ENCODE data around the gene TMEM200B.

TMEM200B gene

DNA sequence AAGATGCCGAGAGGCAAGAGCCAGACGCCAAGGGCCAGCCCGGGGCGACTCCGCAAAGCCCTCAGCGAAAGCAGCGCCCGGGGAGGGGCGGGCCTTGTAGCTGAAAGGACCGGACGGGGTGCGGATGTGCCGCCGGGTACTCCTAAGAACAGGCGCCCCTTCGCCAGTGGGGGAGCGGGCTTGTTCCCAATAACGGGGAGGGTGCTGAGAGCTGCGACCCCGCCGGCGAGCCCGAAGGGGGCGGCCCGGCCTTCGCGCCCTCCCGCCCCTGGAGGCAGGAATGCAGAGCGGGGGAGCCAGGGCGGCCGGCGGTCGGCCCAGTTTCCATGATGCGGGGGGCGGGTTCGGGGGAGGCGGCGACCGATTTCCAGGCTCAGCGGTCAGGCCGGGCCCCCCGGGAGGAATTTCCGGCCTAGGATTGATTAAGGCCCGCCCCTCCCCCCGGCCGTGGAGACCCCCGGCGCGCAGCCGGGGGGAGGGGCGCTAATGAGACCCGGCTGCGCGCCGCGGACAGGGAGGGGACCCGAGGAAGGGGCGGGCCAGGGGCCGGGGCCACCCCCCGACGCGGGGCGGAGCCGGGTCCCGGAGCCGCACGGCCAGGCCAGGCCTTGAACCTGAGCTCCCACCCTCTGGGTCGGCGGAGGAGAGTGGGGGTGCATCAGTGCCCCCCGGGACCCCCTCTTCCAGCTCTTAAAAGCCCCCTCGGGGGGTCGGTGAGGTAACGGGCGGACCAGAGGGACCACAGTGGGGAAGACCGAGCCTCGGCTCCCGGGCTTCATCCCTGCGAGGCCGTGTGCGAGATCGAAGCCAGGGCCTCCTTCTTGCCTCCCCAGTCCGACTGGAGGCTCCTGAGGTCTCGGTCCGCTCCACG, 898 bp upstream of the TMEM200B start:
- Histone ChIP-seq H3K9ac (ENCODE audit: low read depth, low read length) (peak overlapping the region; percentile 95), H3K36me3 (ENCODE audit: insufficient read depth, low read length) (peaks cover 5% of the 10 kb centered on the region; the same call in 1 of the 2 replicates), H3K4me1 (ENCODE audit: insufficient read depth, low read length) (no peaks in the 10 kb centered on the region; the same call in none of the 2 replicates)

DNA sequence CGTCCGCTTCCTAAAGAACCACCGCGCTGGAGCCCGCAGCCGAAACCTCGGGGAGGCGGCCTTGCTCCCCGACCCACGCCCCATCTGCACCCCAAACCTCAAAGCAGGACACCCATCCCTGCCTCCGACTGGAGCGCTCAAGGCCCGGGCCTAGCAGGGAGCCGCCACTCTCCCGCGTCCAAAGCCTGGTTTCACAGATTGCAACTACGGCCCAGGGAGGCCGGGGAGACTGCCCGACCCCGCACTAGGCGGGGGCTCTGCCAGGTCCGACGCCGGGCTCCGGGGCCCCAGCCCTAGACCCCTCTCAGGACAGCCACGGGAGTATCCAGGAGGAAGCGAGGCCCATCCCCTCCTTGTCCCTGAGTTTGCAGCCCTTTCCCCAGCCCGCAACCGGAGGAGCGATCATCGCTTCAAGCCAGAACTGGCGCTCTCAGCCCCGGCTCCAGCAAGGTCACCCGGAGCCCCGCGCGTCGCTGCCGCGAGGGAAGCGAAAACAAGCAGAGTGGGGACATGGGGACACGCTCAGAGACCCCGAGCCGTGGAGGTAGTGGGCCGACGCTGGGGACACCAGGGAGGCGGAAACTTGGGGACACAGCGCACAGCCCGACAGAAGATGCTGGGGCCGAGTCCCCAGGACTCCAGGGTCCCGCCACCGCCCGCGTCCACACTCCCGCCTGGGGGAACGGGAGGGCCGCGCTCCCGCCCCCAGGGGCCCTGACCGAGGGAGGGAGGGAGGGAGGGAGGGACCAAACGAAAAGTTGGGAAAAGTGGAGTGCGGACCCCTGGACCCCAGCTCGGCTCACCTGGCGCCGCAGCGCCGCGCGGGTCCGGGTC, 433 bp downstream of the TMEM200B start:
- peaks cover 5% of the 10 kb centered on the region; the same call in 1 of the 2 replicates for H3K36me3 ChIP-seq (ENCODE audit: insufficient read depth, low read length)
- H3K4me1 ChIP-seq (ENCODE audit: insufficient read depth, low read length) = no peaks in the 10 kb centered on the region; the same call in none of the 2 replicates
- no peaks in the 10 kb centered on the region for H3K9me3 ChIP-seq (ENCODE audit: control insufficient read depth, insufficient read depth, low read length)
- peak overlapping the region; percentile 95 for H3K9ac ChIP-seq (ENCODE audit: low read depth, low read length)

More for the DNA sequence above, 898 bp upstream of the TMEM200B start:
- no peaks in the 10 kb centered on the region for H3K9me3 ChIP-seq (ENCODE audit: control insufficient read depth, insufficient read depth, low read length)

DNA sequence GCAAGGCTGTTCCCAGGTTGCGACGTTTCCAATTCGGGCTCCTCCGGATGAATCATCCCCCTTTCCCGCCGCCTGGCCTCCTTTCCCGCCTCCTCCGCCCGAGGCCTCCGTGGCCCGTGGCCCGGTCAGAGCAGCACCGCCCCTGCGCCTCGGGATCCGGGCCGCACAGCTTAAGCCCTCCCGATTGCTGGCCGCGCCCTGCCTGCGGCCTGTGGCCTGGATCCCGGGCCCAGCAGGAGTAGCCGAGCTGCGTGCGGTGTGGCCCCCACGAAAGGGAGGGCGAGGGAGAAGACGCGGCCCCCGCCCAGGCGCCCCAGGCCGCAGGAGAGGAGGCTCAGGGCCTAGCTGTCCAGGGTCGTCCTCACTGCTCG, 1.0 kb downstream of the TMEM200B start:
- no peaks in the 10 kb centered on the region for H3K9me3 ChIP-seq (ENCODE audit: control insufficient read depth, insufficient read depth, low read length)
- peaks cover 5% of the 10 kb centered on the region; the same call in 1 of the 2 replicates for H3K36me3 ChIP-seq (ENCODE audit: insufficient read depth, low read length)
- H3K4me1 ChIP-seq (ENCODE audit: insufficient read depth, low read length) = peaks cover under 1% of the 10 kb centered on the region
- peak overlapping the region; percentile 95 for H3K9ac ChIP-seq (ENCODE audit: low read depth, low read length)

DNA sequence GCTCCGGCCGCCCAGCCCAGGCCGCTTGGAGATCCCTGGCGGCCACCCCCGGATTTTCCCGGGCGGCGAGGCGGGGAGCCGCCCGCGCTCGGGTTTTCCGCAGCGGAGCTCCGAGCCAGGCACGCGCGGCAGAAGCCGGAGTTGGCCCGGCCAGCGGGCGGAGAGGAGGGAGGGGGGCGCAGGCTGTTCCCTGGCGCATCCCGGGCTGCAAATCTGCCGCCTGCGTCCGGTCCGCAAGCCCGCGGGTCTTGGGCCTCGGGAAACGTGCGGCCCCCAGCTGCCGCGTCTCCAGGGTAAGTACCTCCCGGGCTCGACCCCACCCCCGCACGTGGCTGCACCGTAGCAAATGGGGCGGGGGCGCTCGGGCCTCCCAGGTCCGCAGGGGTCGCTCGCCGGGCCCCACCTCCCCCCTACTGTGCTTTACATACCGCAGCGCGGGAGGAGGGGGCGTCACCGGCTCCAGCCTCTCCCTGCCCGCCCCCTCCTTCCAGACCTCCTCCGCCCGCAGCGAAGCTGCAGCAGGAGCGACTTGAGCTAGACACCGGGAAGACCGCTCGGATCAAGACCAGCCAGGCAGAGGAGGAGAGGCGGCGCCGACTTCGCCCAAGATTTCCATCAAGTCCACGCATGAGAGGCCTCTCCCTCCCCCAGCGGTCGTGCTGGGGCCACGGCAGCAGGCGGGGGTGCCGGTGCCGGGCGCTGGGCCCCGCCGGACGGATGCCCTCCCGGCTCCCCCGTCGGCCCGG, 1.6 kb downstream of the TMEM200B start:
- H3K9me3 ChIP-seq (ENCODE audit: control insufficient read depth, insufficient read depth, low read length) = no peaks in the 10 kb centered on the region
- H3K36me3 ChIP-seq (ENCODE audit: insufficient read depth, low read length) = peaks cover 5% of the 10 kb centered on the region; the same call in 1 of the 2 replicates
- peak overlapping the region; percentile 95 for H3K9ac ChIP-seq (ENCODE audit: low read depth, low read length)
- H3K4me1 ChIP-seq (ENCODE audit: insufficient read depth, low read length) = peaks cover 3% of the 10 kb centered on the region

DNA sequence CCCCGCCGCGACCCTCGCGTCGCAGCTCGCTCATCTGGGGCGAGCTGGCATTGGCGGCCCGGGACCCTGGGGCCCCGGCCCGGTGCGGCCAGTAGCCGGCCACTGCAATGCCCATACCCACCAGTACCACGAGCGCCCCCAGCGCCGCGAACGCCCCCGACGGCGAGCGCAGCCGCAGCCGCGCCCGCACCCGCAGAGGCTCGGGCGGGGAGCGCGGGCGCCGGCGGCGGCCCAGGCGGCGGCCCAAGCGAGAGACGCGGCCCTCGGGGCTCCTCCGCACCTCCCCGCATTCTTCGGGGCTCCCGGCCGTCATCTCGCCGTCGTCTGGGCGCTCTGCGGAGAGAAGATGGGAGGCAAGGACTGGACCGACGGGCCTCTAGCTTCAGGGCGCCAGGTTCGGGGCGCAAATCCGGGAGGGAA, 2.2 kb downstream of the TMEM200B start:
- Histone ChIP-seq H3K4me1 (ENCODE audit: insufficient read depth, low read length) (peaks cover 3% of the 10 kb centered on the region), H3K9ac (ENCODE audit: low read depth, low read length) (peak overlapping the region; percentile 95), H3K36me3 (ENCODE audit: insufficient read depth, low read length) (peaks cover 5% of the 10 kb centered on the region; the same call in 1 of the 2 replicates)

DNA sequence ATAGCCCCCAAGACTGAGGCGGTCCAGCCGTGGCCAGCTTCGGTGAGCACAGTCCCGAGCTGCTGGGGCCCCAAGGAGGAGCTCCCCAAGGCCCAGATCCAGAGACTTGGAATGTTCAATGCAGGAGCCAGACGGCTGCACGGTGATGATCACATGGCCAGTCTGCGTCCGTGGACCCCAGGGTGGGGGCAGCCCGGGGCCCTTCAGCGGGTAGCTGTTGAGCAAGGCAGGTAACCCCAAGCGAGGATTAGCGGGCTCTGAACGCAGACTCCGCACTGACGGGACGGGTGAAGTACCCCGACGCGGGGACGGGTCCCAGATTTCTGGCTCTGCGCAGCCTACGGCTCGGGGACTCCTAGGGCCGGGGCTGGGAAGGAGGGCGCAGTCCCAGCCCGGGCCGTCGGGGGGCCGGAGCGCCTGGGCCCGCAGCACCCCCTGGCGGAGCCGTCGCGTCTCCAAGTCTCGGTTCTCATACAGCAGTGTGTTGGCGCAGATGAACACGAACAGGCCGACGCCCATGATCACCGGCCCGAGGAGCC, 2.7 kb downstream of the TMEM200B start:
- peaks cover 5% of the 10 kb centered on the region; the same call in 1 of the 2 replicates for H3K36me3 ChIP-seq (ENCODE audit: insufficient read depth, low read length)
- peaks cover 3% of the 10 kb centered on the region for H3K4me1 ChIP-seq (ENCODE audit: insufficient read depth, low read length)
- no peaks in the 10 kb centered on the region for H3K9me3 ChIP-seq (ENCODE audit: control insufficient read depth, insufficient read depth, low read length)
- H3K9ac ChIP-seq (ENCODE audit: low read depth, low read length) = peak overlapping the region; percentile 95

More for the DNA sequence above, 2.2 kb downstream of the TMEM200B start:
- H3K9me3 ChIP-seq (ENCODE audit: control insufficient read depth, insufficient read depth, low read length) = no peaks in the 10 kb centered on the region

DNA sequence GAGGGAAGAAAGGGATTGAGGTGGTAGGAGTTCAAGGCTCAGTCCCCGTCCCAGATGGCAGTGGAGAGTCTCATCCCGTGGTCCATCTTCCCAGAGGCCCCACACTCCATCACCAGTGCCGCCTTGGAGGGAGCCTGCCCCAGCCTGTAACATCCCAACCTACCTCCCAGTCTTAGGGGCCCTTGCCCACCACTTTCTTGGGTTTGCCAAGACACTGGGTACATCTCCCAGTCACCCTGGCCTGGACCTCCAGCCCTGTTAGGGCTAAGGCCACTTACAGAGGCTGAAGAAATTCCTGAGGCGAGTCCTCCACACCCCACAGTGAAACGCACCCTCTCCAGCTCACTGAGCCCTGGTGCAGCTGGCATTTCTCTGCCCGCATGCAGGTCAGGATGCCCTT, 3.3 kb downstream of the TMEM200B start:
- peaks cover 3% of the 10 kb centered on the region for H3K4me1 ChIP-seq (ENCODE audit: insufficient read depth, low read length)
- no peaks in the 10 kb centered on the region for H3K9me3 ChIP-seq (ENCODE audit: control insufficient read depth, insufficient read depth, low read length)
- H3K36me3 ChIP-seq (ENCODE audit: insufficient read depth, low read length) = peaks cover 5% of the 10 kb centered on the region; the same call in 1 of the 2 replicates
- no peak overlapping the region; the same call in 1 of the 2 replicates for H3K9ac ChIP-seq (ENCODE audit: low read depth, low read length)

DNA sequence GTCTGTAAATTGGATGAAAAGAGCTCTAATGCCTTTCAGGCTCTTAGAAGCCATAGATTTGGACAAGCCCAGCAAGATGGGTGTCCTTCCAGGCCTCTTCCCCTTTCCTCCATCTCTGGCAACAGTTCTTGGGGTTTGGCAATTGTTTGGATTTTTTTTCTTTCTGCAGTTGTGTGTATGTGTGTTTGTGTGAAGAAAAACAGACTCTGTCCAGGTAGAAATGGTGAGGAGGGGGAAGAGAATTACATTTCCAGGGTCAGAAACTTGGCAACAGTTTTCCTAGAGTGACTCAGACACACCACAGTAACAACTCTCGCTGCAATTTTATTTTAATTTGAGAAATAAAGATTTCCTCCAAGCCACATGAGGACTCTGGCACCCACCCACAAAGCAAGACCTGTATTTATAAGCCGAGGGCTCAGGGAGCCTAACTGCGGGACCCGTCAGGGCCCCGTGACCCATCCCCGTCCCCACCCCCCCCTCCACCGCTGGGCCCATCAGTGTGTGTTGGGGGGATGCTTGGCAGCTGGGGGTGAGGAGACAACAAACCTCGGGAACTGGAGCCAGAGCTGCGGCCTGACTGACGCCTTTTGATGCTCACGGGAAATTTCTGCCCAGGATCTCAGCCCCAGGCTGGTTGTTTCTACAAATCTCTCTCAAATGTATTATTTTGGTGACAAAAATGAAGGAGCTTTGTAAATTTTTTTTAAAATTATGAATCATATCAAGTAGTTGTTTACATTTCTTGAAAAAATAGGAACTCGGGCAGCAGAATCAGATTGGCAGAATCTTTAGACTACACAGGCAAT, 4.4 kb downstream of the TMEM200B start:
- Histone ChIP-seq H3K36me3 (ENCODE audit: insufficient read depth, low read length) (peaks cover 5% of the 10 kb centered on the region; the same call in 1 of the 2 replicates), H3K9me3 (ENCODE audit: control insufficient read depth, insufficient read depth, low read length) (no peaks in the 10 kb centered on the region), H3K9ac (ENCODE audit: low read depth, low read length) (no peak overlapping the region; the same call in 1 of the 2 replicates), H3K4me1 (ENCODE audit: insufficient read depth, low read length) (peaks cover 3% of the 10 kb centered on the region)

DNA sequence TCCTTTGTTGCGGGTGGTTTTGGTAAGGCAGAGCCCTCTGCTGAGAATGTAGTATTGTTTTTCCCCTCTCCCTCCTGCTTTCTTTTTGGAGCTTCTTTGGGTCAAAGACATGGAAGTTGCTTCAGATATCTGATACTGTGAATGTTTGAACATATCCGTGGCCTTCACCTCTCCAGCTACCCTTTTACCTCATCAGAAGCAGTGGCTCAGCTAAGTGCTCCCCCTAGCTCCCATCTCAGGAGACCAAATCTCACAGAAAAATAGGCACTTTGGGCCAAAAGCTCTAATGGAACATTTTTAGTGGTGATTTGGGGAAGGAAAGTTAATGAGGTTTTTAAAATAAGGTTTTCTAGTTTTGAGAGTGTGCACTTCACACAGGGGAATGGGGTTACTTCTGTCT, 6.3 kb downstream of the TMEM200B start:
- peaks cover 9% of the 10 kb centered on the region for H3K4me1 ChIP-seq (ENCODE audit: insufficient read depth, low read length)
- no peak overlapping the region for H3K9ac ChIP-seq (ENCODE audit: low read depth, low read length)
- no peaks in the 10 kb centered on the region for H3K9me3 ChIP-seq (ENCODE audit: control insufficient read depth, insufficient read depth, low read length)
- H3K36me3 ChIP-seq (ENCODE audit: insufficient read depth, low read length) = peaks cover 5% of the 10 kb centered on the region; the same call in 1 of the 2 replicates

DNA sequence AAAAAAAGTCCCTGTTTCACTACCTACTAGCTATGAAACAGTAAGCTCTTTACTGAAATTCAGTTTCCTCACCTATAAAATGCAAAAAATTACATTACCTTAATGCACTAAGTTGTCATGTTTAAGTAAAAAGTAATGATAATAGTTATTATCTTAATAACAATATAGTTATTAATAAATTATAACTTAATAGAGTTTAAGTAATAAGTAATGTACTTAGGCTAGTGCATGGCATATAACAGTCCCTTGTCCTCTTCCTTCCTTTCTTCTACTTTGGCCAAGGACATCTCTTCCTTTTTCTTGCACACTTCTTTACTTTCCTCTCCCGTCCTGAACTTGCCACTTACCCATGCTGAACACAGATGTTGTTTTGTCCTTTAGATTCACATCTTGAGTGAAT, 9.0 kb downstream of the TMEM200B start:
- Histone ChIP-seq H3K9me3 (ENCODE audit: control insufficient read depth, insufficient read depth, low read length) (no peaks in the 10 kb centered on the region), H3K4me1 (ENCODE audit: insufficient read depth, low read length) (peaks cover 12% of the 10 kb centered on the region; the same call in 1 of the 2 replicates), H3K36me3 (ENCODE audit: insufficient read depth, low read length) (no peaks in the 10 kb centered on the region), H3K9ac (ENCODE audit: low read depth, low read length) (no peak overlapping the region)

DNA sequence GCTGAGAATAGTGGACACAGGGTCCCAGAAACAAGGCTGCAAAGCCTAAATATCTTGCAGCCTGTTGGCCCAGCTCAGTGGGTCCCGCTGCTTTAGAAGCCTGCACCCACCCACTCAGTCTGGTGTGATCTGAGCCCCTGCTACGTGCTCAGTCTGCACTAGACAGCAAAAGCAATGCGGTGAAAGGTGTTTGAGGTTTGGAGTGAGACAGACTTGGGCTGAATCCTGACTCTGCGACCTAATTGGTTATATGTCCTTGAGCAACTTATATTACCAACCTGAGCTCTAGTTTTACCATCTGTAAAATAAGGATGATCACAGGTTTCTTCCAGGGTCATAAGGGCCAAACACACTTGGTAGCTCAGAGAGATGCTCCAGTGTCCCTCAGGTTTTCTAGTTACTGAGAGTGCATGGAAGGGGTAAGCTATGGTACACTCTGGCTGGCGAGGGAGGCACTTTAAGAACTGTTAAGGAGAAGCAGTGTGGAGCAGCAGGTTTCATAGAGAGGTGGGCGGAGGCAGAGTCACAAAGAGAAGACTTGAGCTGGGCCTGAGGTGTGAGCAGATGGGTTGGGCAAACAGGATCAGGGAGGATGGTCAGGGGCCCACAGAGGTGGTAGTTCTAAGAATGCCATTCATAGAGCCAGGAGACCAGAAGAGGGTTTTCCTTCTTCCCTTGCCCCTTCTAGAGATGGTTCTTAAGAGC, 10.1 kb downstream of the TMEM200B start:
- no peaks in the 10 kb centered on the region for H3K36me3 ChIP-seq (ENCODE audit: insufficient read depth, low read length)

DNA sequence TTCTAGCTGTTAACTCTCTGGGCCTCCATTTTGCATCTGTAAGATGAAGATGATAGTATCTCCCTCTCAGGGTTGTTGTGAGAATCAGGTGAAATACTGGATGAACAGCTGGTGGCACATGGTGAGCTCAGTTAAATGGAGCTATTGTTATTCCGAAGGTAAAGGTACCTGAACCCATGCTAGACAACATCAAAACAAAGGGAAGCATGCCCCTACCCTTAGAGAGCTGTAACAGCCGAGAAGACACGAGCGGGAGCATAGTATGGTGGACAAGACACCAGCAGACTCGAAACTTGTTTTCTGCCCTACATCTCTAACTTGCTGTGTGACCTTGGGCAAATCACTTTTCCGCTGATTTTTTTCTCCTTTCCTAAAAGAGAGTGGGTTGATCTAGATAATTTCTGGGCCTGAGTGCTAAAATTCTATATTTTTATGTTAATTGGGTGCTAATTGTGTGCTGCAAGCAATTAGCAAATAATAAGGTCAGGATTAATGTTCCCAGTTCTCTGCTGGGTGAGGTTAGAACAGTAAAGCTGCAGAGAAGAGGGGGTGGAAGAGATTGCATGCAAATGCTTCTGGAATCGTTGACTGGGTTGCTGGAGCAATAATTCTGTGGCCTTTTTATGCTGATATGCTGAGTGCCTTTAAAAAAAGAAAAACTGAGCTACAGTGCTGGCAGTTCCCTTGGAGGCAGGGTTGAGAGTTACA, 10.8 kb downstream of the TMEM200B start:
- Histone ChIP-seq H3K36me3 (ENCODE audit: insufficient read depth, low read length) (no peaks in the 10 kb centered on the region), H3K4me1 (ENCODE audit: insufficient read depth, low read length) (peaks cover 12% of the 10 kb centered on the region; the same call in 1 of the 2 replicates), H3K9ac (ENCODE audit: low read depth, low read length) (no peak overlapping the region), H3K9me3 (ENCODE audit: control insufficient read depth, insufficient read depth, low read length) (no peaks in the 10 kb centered on the region)

More for the DNA sequence above, 10.1 kb downstream of the TMEM200B start:
- Histone ChIP-seq H3K9ac (ENCODE audit: low read depth, low read length) (no peak overlapping the region), H3K4me1 (ENCODE audit: insufficient read depth, low read length) (peaks cover 12% of the 10 kb centered on the region; the same call in 1 of the 2 replicates), H3K9me3 (ENCODE audit: control insufficient read depth, insufficient read depth, low read length) (no peaks in the 10 kb centered on the region)
